GM19467 (cell line): ENCODE data around the gene CLIP1.
"Not testable (repeated sequence)": the region's sequence is repeated elsewhere in the genome, so short reads cannot be mapped to it uniquely, and the experiment has no call there.

Experiments used
- ATAC-seq: cut with Tn5 transposase; IDR thresholded peaks from one replicate; pipeline ENCODE4 v1.9.1; 2021; ENCODE audit warnings: mild to moderate bottlenecking, moderate library complexity; ENCODE audit not compliant: unreplicated experiment

CLIP1 gene

DNA sequence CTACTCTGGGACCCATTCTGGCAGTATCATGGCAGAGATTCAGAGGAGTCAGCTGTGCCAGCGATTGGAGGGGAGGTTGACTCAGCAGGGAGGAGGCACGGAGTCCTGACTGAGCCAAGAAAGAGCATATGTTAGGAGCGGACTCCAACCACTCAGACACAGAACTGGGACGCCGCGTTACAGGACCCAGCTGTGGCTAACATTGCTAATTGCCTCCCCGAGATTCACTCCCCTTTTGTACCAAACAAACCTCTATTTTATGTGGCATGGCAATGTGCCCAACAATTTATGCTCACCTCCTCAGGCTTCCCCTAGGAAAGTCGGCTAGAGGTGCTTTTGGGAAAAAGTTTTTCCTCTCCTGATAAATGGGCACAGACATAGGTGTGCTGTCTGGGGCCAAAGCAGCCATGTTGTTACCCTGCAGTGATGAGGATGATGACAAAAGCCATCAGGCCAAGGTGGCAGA lies 15.2 kb upstream of the CLIP1 start:
- no peak for ATAC-seq

DNA sequence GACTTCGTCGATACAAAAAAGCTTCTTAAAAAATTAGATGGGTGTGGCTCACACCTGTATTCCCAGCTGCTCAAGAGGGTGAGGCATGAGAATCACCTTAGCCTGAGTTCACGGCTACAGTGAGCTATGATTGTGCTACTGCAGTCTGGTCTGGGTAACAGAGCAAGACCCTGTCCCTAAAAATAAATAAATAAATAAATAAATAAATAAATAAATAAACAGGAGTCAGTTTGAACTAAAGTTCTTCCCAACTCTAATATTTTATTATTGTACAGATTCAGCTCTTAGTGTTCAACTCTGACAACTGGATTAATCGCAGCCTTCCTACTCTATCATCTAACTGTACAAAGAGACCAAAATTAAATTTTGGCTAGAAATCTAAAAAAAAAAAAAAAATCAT lies 12.7 kb upstream of the CLIP1 start:
- ATAC-seq: no peak

DNA sequence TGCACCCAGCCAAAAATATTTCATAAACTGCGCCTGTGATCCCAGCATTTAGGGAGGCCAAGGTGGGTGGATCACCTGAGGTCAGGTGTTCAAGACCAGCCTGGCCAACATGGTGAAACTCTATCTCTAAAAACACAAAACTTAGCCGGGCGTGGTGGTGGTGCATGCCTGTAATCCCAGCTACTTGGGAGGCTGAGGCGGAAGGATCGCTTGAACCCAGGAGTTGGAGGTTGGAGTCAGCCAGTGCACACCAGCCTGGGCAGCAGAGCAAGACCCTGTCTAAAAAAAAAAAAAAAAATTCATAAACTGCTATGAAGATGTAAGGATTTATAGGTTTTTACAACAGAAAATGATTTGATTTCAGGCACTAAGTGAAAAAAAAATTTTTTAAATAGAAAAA lies 6.6 kb upstream of the CLIP1 start:
- not testable (repeated sequence) for ATAC-seq

DNA sequence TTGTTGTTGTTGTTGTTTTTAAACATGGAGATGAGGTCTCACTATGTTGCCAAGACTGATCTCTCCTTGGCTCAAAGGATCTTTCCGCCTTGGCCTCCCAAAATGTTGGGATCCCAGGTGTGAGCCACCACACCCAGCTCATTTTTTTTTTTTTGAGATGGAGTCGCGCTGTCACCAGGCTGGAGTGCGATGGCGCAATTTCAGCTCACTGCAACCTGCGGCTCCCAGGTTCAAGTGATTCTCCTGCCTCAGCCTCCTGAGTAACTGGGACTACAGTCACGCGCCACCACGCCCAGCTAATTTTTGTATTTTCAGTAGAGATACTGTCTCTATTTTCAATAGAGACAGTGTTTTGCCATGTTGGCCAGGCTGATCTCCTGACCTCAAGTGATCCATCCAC lies 4.9 kb upstream of the CLIP1 start:
- no peak for ATAC-seq

DNA sequence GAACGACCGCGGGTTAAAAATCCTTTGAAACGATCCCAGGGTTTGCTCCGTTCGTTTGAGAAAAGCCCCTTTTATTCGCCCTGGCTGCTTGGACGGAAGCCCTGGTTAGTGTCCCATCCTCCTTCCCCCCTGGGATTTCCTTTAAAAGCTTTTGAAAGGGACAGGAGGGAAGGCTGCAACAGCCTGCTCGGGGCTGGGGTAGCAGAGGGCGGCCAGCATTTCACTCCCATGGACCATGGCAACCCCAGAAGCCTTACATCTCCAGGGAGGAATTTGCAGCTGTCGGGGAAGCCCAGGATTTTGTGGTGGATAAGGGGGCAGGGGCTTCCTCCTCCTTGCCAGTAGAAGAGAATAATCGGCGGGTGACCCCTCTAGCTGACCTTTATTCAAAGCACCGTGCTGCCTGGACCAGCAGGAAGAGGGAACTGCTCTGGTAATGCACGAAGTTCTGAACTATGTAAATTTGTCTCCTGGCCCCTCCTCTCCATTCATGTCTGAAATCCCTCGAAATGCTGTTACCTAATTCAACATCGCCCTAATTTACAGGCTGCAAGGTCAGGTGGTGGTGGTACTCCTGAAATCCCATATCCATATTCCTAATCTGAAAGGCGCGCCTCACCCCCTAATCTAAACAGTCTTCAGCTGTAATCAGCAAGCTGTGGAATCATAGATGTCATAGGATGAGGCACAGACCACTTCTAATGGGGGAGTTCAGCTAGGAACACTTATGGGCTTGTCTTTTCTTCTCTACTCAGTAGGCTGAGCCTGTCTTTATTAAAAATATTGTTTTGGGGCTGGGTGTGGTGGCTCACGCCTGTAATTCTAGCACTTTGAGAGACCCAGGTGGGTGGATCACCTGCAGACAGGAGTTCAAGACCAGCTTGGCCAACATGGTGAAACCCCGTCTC lies 1.0 kb upstream of the CLIP1 start:
- no peak for ATAC-seq

GRCh38 chr12:122422730-122423257 lies 325 bp upstream of the CLIP1 start:
- ATAC-seq: no peak

GRCh38 chr12:122421187-122421820 lies 1.2 kb downstream of the CLIP1 start:
- no peak for ATAC-seq

GRCh38 chr12:122420471-122421162 lies 1.9 kb downstream of the CLIP1 start:
- ATAC-seq: no peak

DNA sequence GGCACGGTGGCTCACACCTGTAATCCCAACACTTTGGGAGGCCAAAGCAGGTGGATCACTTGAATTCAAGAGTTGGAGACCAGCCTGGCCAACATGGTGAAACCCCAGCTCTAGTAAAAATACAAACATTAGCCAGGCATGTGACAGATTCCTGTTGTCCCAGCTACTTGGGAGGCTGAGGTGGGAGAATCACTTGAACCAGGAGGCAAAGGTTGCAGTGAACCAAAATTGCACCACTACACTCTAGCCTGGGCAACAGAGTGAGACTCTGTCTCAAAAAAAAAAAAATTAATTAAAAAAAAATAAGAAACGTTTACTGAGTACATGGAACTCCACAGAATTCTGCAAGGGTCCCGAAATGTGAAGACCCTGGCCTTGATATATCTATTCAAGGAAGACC lies 3.4 kb downstream of the CLIP1 start:
- ATAC-seq: not testable (repeated sequence)

DNA sequence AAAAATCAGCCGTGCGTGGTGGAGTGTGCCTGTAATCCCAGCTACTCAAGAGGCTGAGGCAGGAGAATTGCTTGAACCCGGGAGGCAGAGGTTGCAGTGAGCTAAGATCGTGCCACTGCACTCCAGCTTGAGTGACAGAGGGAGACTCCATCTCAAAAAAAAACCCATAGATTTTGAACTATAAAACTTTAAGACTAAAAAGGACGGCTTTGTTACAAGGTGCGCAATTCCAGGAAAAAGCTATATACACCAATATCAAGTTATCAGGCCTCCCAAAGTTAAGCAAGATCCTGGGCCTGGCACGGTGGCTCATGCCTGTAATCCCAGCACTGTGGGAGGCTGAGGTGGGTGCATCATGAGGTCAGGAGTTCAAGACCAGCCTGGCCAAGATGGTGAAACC lies 6.8 kb downstream of the CLIP1 start:
- ATAC-seq: not testable (repeated sequence)

GRCh38 chr12:122413516-122414404 lies 8.7 kb downstream of the CLIP1 start:
- ATAC-seq: no peak

- ATAC-seq: no peak
Measured at GRCh38 chr12:122412851-122413433, 9.5 kb downstream of the CLIP1 start.

- no peak for ATAC-seq
Measured at GRCh38 chr12:122411537-122411936, 10.9 kb downstream of the CLIP1 start.

GRCh38 chr12:122407208-122407607 lies 15.3 kb downstream of the CLIP1 start:
- no peak for ATAC-seq

GRCh38 chr12:122406701-122407164 lies 15.7 kb downstream of the CLIP1 start:
- no peak for ATAC-seq

DNA sequence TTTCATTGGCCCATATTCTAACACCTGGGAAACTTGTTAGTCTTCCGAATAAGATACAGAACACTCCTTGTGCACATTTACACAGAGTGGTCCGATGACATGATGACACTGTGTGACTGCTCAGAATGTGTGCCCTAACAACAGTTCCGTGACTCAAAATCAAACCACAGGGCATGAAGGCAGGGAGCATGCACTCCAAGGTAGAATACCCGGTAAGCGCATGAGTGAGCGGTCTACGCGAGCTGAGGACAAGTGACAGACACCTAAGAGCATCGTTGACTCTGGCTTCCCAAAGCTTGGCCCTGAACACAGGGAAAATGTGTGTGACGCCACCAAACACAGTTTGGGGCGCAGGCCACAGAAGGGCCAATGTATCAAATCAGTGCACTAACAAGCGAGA lies 18.6 kb downstream of the CLIP1 start:
- no peak for ATAC-seq

- ATAC-seq: no peak
Measured at GRCh38 chr12:122403115-122403770, 19.2 kb downstream of the CLIP1 start.

DNA sequence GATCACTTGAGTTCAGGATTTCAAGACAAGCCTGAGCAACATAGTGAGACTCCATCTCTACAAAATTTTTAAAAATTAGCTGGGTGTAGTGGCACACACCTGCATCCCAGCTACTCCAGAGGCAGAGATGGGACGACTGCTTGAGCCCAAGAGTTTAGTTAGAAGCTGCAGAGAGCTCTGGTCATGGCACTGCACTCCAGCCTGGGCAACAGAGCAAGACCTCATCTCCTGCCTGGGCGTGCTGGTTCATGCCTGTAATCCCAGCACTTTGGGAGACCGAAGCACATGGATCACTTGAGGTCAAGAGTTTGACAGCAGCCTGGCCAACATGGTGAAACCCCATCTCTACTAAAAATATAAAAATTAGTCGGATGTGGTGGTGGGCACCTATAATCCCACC lies 20.2 kb downstream of the CLIP1 start:
- ATAC-seq: no peak

GRCh38 chr12:122399592-122400373 lies 22.7 kb downstream of the CLIP1 start:
- no peak for ATAC-seq
